Endothelial cell (in vitro differentiated cells): ENCODE measurements around the gene GSTA1. TPM values are rescaled to one million over a fixed set of nuclear protein-coding genes. Genes with fewer than 3 reads are reported as not detected.
"Not testable (repeated sequence)": the region's sequence is repeated elsewhere in the genome, so short reads cannot be mapped to it uniquely, and the experiment has no call there.

Source experiments
- DNase-seq: peaks from one replicate; pipeline ENCODE4 v3.0.0; 2021; ENCODE audit warnings: low spot score
- H3K27ac Mint-ChIP-seq: one replicate; pipeline ENCODE4 v1.8.0; 2021; ENCODE audit warnings: mixed read lengths, inconsistent platforms; ENCODE audit not compliant: unreplicated experiment
- H3K27me3 Mint-ChIP-seq: one replicate; pipeline ENCODE4 v1.8.0; 2021; ENCODE audit warnings: mild to moderate bottlenecking, moderate library complexity, mixed read lengths, inconsistent platforms; ENCODE audit not compliant: unreplicated experiment
- H3K36me3 Mint-ChIP-seq: one replicate; pipeline ENCODE4 v1.8.0; 2021; ENCODE audit warnings: mild to moderate bottlenecking, low read depth, mixed read lengths, inconsistent platforms; ENCODE audit not compliant: unreplicated experiment
- H3K4me1 Mint-ChIP-seq: one replicate; pipeline ENCODE4 v1.8.0; 2021; ENCODE audit warnings: mild to moderate bottlenecking, mixed read lengths, inconsistent platforms; ENCODE audit not compliant: unreplicated experiment
- H3K4me3 Mint-ChIP-seq: one replicate; pipeline ENCODE4 v1.8.0; 2021; ENCODE audit warnings: mild to moderate bottlenecking, mixed read lengths, inconsistent platforms; ENCODE audit not compliant: unreplicated experiment
- H3K9me3 Mint-ChIP-seq: one replicate; pipeline ENCODE4 v1.8.0; 2021; ENCODE audit warnings: mixed read lengths, inconsistent platforms; ENCODE audit not compliant: unreplicated experiment
- total RNA-seq: library from RNA; stranded (reverse); fragmentation: NEBNext Ultra II Directional; extraction: Animal tissue kit (Norgen Biotek cat#: 25700); gene quantifications from one replicate; pipeline ENCODE4 v1.2.1, GENCODE V29; 2021; ENCODE audit not compliant: unreplicated experiment
- TF ChIP-seq, protein P1 (sequence below): fragments of 200-600 bp; sonication (generic); IDR thresholded peaks from one replicate; pipeline ENCODE4 v1.5.0; 2021; ENCODE audit warnings: antibody characterized with exemption; ENCODE audit not compliant: unreplicated experiment

GSTA1 gene
- total RNA-seq, 1 donor from 2014 or later = 1.1 TPM

DNA sequence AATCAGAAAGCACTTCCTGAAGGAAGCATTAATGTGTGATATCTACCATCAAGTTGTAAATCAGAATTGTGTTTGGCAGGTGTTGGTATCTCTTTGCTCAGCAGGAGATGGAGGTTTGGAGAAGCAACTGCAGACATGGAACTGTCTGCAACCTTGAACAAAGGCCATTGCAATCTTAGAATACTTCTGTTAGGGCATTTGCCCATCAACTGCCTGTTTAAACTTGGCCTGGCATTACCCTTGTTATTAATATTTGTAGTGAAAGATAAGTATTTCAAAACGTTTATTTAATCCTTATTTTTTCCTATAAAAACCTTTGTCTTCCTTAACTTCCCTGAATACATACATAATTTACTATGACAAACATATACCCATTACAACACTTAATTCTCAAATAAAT, 22.9 kb upstream of the GSTA1 start:
- no peaks in the 10 kb centered on the region for H3K9me3 Mint-ChIP-seq
- TF ChIP-seq, protein P1, sequence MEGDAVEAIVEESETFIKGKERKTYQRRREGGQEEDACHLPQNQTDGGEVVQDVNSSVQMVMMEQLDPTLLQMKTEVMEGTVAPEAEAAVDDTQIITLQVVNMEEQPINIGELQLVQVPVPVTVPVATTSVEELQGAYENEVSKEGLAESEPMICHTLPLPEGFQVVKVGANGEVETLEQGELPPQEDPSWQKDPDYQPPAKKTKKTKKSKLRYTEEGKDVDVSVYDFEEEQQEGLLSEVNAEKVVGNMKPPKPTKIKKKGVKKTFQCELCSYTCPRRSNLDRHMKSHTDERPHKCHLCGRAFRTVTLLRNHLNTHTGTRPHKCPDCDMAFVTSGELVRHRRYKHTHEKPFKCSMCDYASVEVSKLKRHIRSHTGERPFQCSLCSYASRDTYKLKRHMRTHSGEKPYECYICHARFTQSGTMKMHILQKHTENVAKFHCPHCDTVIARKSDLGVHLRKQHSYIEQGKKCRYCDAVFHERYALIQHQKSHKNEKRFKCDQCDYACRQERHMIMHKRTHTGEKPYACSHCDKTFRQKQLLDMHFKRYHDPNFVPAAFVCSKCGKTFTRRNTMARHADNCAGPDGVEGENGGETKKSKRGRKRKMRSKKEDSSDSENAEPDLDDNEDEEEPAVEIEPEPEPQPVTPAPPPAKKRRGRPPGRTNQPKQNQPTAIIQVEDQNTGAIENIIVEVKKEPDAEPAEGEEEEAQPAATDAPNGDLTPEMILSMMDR = no peak

GRCh38 chr6:52825900-52826459, 22.4 kb upstream of the GSTA1 start:
- not testable (repeated sequence) for H3K36me3 Mint-ChIP-seq, H3K4me1 Mint-ChIP-seq, H3K27me3 Mint-ChIP-seq, H3K27ac Mint-ChIP-seq, H3K9me3 Mint-ChIP-seq, DNase-seq, H3K4me3 Mint-ChIP-seq

More for the DNA sequence above, 22.9 kb upstream of the GSTA1 start:
- peaks cover 6% of the 10 kb centered on the region for H3K36me3 Mint-ChIP-seq
- H3K27me3 Mint-ChIP-seq = peaks cover 2% of the 10 kb centered on the region
- H3K27ac Mint-ChIP-seq = no peak overlapping the region
- DNase-seq = no peak
- no peaks in the 10 kb centered on the region for H3K4me1 Mint-ChIP-seq
- H3K4me3 Mint-ChIP-seq = no peak overlapping the region

- H3K9me3 Mint-ChIP-seq, H3K36me3 Mint-ChIP-seq, H3K4me1 Mint-ChIP-seq, DNase-seq, H3K27me3 Mint-ChIP-seq, H3K4me3 Mint-ChIP-seq, H3K27ac Mint-ChIP-seq: not testable (repeated sequence)
These were observed 21.7 kb upstream of the GSTA1 start for GRCh38 chr6:52825270-52825793.

DNA sequence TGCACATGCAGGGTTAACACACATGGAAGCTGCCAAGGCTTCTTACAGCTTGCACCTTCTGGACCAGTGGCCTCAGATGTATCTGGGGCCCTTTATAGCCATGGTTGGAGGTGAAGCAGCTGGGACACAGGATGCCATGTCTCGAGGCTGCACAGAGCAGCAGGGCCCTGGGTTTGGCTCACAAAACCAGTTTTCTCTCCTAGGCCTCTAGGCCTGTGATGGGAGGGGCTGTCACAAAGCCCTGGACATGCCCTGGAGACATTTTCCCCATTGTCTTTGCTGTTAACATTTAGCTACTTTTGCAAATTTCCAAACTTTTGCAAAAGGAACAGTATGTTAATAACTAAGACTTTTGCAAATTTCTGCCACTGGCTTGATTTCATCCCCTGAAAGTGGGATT, 18.2 kb upstream of the GSTA1 start:
- peaks cover 4% of the 10 kb centered on the region for H3K27me3 Mint-ChIP-seq
- H3K27ac Mint-ChIP-seq = no peak overlapping the region
- TF ChIP-seq, protein P1 = no peak
- H3K4me3 Mint-ChIP-seq = no peak overlapping the region
- H3K4me1 Mint-ChIP-seq = no peaks in the 10 kb centered on the region
- peaks cover 6% of the 10 kb centered on the region for H3K36me3 Mint-ChIP-seq
- no peak for DNase-seq
- no peaks in the 10 kb centered on the region for H3K9me3 Mint-ChIP-seq

- Mint-ChIP-seq H3K4me1 (no peaks in the 10 kb centered on the region), H3K4me3 (no peak overlapping the region), H3K27me3 (peaks cover 4% of the 10 kb centered on the region), H3K9me3 (no peaks in the 10 kb centered on the region), H3K27ac (no peak overlapping the region), H3K36me3 (peaks cover 6% of the 10 kb centered on the region)
- TF ChIP-seq, protein P1 = no peak
- no peak for DNase-seq
These were observed 16.6 kb upstream of the GSTA1 start for GRCh38 chr6:52820198-52820597.
